ENCODE results near the gene TFPI. TPM values are rescaled to one million over a fixed set of nuclear protein-coding genes. Genes with fewer than 3 reads are reported as not detected.
"Not testable (repeated sequence)": the region's sequence is repeated elsewhere in the genome, so short reads cannot be mapped to it uniquely, and the experiment has no call there.

TFPI gene
- total and polyA plus RNA-seq, 12 donors = 12.6 to 51.0 (median 21.0) TPM

DNA sequence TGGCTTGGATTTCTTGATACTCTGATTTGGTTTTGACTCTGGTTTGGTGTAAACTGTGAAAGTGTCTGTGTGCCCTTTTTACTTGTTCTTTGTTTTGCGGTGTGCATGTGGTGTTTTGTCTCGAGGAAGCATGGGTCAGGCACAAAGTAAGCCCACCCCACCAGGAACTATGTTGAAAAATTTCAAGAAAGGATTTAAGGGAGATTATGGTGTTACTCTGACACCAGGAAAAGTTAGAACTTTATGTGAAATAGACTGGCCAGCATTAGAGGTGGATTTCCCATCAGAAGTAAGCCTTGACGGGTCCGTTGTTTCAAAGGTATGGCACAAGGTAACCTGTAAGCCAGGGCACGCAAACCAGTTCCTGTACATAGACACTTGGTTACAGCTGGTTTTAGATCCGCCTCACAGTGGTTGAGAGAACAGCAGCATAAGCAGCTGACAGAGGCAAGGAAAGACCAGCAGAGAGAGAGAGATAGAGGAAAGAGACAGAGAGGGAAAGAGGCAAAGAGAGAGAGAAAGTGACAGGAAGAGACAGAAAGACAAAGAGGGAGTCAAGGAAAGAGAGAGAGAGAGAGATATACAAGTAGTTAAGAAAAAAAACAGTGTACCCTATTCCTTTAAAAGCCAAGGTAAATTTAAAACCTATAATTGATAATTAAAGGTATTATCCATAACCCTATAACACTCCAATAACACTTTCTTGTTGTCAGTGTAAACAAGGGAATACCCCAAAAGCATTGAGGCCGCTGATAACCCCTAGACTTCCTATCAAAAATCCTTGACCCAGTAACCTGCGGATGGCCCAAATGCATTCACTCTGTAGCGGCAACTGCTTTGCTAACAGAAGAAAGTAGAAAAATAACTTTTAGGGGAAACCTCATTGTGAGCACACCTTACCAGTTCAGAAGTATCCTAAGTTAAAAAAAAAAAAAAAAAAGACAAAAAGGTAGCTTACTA is 42.6 kb downstream of the TFPI start:
- Histone ChIP-seq H3K4me1 (no peaks in the 10 kb centered on the region), H3K27ac (no peak overlapping the region), H3K27me3 (no peaks in the 10 kb centered on the region), H3K4me3 (no peak overlapping the region), H3K36me3 (no peaks in the 10 kb centered on the region), H3K9me3 (peaks cover 0 to 26% (median 7%) of the 10 kb centered on the region in 11 donors)
- intact Hi-C loops (cut with DNase I) = no loop called here
- no peak for DNase-seq
- ATAC-seq = no peak
- 85 to 88% methylated on average over 9 of the region's 9 CpGs for WGBS, 2 donors
- TF ChIP-seq, protein P1, sequence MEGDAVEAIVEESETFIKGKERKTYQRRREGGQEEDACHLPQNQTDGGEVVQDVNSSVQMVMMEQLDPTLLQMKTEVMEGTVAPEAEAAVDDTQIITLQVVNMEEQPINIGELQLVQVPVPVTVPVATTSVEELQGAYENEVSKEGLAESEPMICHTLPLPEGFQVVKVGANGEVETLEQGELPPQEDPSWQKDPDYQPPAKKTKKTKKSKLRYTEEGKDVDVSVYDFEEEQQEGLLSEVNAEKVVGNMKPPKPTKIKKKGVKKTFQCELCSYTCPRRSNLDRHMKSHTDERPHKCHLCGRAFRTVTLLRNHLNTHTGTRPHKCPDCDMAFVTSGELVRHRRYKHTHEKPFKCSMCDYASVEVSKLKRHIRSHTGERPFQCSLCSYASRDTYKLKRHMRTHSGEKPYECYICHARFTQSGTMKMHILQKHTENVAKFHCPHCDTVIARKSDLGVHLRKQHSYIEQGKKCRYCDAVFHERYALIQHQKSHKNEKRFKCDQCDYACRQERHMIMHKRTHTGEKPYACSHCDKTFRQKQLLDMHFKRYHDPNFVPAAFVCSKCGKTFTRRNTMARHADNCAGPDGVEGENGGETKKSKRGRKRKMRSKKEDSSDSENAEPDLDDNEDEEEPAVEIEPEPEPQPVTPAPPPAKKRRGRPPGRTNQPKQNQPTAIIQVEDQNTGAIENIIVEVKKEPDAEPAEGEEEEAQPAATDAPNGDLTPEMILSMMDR (IDR thresholded peaks at IDR 0.05) = no peak

DNA sequence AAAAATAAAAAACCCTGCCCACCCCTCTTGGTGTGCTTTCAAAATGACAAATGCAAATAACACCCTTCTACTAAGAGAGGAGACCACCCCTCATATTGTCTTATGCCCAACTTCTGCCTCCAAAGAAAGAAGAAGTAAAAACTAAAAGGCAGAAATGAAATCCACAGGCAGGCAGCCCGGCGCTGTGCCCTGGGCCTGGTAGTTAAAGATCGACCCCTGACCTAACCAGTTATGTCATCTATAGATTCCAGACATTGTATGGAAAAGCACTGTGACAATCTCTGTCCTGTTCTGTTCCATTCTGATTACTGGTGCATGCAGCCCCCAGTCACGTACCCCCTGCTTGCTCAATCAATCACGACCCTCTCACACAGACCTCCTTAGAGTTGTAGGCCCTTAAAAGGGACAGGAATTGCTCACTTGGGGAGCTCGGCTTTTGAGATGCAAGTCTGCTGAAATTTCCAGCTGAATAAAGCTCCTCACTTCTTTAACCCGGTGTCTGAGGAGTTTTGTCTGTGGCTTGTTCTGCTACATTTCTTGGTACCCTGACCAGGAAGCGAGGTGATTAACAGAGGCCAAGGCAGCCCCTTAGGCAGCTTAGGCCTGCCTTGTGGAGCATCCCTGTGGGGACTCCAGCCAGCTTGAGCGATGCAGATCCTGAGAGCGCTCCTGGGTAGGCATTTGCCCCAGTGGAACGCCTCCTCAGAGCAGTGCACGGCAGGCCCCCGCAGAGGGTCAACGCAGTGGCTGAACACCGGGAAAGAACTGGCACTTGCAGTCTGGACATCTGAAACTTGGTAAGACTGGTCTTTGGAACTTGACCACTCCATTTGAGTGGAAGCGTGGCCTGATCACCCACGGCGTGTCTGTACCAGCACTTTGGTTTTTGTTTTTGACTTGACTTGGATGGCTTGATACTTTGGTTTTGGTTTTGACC is 43.5 kb downstream of the TFPI start:
- H3K27me3 ChIP-seq; intact Hi-C loops (cut with DNase I); H3K36me3 ChIP-seq; ATAC-seq; DNase-seq; H3K4me3 ChIP-seq; H3K4me1 ChIP-seq; H3K27ac ChIP-seq: not testable (repeated sequence)
- H3K9me3 ChIP-seq = peaks cover 0 to 22% (median 7%) of the 10 kb centered on the region in 11 donors
- WGBS, 2 donors = 77 to 82% methylated on average over 18 of the region's 18 CpGs

DNA sequence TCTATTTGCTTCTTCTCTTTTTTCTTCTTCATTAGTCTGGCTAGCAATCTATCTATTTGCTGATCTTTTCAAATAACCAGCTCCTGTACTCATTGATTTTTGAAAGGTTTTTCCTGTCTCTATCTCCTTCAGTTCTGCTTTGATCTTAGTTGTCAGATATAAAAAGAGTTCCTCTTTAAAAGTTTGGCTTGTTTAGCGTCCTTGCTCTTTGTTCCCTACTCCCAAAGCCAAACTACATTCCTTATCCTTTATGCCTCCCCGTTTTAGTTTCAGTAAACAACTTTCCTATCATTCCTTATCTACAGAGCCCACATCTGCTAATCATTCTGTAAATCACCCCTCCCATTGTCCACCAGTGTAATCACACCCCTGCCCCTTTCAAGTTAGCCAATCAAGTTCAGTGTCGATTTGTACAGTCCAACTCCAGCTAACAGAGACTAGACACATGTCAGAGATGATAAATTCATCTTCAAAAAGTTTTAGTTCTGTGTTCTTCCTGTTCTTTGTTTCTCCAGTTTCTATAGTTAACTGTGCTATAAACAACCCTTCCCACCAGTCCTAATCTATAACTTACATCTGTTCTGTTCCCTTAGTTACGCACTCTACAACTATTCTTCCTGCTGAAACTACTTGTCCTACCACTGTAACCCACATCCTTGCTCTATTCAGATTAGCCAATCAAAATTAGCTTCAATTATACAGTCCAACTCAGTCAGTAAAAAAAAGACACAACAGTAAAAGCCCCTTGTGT is 44.4 kb downstream of the TFPI start:
- Histone ChIP-seq H3K27ac (no peak overlapping the region), H3K36me3 (no peaks in the 10 kb centered on the region), H3K9me3 (peaks cover 0 to 22% (median 7%) of the 10 kb centered on the region in 11 donors), H3K4me1 (peaks cover 0 to 5% (median 0%) of the 10 kb centered on the region in 9 donors), H3K4me3 (no peak overlapping the region), H3K27me3 (no peaks in the 10 kb centered on the region)
- TF ChIP-seq, protein P1 (IDR thresholded peaks at IDR 0.05) = no peak
- intact Hi-C loops (cut with DNase I) = loop anchor here in 3 of 10 donors (10.0 kb wide), 2 partner anchors 335 to 1005 kb away; no protein-coding TSS in a partner anchor
- ATAC-seq = peak in 2 of 8 donors; percentile 35 to 51
- DNase-seq = no peak
- WGBS, 2 donors = 59 to 61% methylated on average over 4 of the region's 4 CpGs

DNA sequence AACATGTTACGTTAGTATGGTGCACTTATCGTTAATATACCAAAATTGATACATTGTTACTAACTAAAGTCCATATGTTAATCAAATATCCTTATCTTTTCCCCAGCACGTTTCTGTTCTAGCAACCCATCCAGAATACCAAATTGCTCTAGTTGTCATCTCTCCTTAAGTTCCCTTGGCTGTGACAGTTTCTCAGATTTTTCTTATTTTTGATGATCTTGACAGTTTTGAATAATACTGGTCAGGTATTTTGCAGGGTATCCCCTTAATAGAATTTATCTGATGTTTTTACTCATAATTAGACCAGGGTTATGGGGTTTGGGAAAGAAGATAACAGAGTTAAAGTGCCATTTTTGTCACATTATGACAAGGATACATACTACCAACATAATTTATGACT is 47.8 kb downstream of the TFPI start:
- Histone ChIP-seq H3K9me3 (peaks cover 0 to 22% (median 7%) of the 10 kb centered on the region in 11 donors), H3K36me3 (no peaks in the 10 kb centered on the region), H3K27me3 (no peaks in the 10 kb centered on the region), H3K4me1 (peaks cover 0 to 20% (median 6%) of the 10 kb centered on the region in 9 donors), H3K4me3 (no peak overlapping the region), H3K27ac (no peak overlapping the region)
- ATAC-seq (no peak), DNase-seq (no peak)
- intact Hi-C loops (cut with DNase I) = loop anchor here in 3 of 10 donors (10.0 kb wide), 2 partner anchors 338 to 1008 kb away; no protein-coding TSS in a partner anchor
- 79 to 84% methylated on average over 3 of the region's 3 CpGs for WGBS, 2 donors
- TF ChIP-seq, protein P1 (IDR thresholded peaks at IDR 0.05) = no peak
